ENCODE data around the gene INPP5A.

Gene INPP5A

GRCh38 chr10:132664407-132664806 is 126.8 kb downstream of the INPP5A start:
- H3K27ac ChIP-seq, result no peak overlapping the region
- TF ChIP-seq, protein P1, sequence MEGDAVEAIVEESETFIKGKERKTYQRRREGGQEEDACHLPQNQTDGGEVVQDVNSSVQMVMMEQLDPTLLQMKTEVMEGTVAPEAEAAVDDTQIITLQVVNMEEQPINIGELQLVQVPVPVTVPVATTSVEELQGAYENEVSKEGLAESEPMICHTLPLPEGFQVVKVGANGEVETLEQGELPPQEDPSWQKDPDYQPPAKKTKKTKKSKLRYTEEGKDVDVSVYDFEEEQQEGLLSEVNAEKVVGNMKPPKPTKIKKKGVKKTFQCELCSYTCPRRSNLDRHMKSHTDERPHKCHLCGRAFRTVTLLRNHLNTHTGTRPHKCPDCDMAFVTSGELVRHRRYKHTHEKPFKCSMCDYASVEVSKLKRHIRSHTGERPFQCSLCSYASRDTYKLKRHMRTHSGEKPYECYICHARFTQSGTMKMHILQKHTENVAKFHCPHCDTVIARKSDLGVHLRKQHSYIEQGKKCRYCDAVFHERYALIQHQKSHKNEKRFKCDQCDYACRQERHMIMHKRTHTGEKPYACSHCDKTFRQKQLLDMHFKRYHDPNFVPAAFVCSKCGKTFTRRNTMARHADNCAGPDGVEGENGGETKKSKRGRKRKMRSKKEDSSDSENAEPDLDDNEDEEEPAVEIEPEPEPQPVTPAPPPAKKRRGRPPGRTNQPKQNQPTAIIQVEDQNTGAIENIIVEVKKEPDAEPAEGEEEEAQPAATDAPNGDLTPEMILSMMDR (conservative IDR thresholded peaks at IDR 0.05), result no peak
- no peak for TF ChIP-seq ZFX (IDR thresholded peaks at IDR 0.05)

DNA sequence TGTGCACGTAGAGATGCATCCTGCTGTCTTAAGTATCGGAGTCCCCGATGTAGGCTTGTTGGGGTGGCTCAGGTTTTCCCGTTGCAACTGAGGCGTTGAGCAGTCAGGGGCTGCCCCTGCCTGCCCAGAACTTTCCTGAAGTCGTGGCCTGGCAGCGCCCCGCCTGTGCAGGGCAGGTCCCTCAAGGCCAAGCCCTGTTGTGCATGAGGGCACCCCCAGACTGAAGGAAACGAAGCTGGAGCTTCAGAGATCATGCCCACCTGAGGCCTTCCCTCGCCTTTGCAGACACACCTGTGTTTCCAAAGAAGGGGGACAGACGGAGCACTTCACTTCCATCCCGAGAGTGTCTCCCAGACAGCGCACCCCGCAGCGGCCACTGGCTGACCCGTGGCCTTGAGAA is 127.3 kb downstream of the INPP5A start:
- TF ChIP-seq ZFX (IDR thresholded peaks at IDR 0.05), result no peak
- TF ChIP-seq, protein P1 (conservative IDR thresholded peaks at IDR 0.05), result no peak
- H3K27ac ChIP-seq, result no peak overlapping the region

- TF ChIP-seq ZFX (IDR thresholded peaks at IDR 0.05), result no peak
- TF ChIP-seq, protein P1 (conservative IDR thresholded peaks at IDR 0.05), result no peak
- H3K27ac ChIP-seq, result no peak overlapping the region
Measured at GRCh38 chr10:132665946-132666704, 128.5 kb downstream of the INPP5A start.

GRCh38 chr10:132666705-132667341 is 129.2 kb downstream of the INPP5A start:
- TF ChIP-seq, protein P1 (conservative IDR thresholded peaks at IDR 0.05), result no peak
- no peak for TF ChIP-seq ZFX (IDR thresholded peaks at IDR 0.05)
- H3K27ac ChIP-seq, result no peak overlapping the region

DNA sequence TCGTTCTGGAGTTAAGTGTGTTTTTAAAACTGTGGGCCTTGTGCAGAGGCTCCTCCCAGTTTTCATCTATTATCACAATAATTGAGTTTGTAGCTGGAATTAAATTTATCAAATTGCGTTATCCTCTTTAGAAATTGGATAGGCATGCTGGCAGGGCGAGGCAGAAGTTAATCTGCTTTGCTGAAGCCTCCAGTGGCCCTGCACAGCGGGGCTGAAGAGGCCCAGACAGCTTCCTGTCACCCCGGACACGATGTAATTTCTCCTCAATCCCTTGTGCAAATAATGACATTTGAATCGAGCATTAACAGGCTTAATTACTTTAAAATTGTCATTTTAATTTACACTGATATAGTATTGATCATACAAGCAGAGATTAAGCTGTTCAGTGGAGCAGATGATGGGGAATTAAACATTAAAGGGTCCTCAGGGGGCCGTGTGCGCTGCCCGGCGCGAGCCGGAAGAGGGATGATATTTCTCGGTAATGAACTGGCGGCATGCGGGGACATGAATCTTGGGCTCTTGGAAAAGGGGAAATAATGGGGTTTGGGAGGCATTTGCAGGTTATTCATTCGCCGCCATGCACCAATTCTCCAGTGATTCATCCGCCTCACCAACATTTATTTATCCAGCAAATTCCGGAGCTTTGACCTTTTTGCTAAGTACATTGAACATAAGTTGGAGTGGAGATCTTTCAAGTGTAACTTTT is 129.9 kb downstream of the INPP5A start:
- TF ChIP-seq, protein P1 (conservative IDR thresholded peaks at IDR 0.05), result no peak
- TF ChIP-seq ZFX (IDR thresholded peaks at IDR 0.05), result no peak
- no peak overlapping the region for H3K27ac ChIP-seq

DNA sequence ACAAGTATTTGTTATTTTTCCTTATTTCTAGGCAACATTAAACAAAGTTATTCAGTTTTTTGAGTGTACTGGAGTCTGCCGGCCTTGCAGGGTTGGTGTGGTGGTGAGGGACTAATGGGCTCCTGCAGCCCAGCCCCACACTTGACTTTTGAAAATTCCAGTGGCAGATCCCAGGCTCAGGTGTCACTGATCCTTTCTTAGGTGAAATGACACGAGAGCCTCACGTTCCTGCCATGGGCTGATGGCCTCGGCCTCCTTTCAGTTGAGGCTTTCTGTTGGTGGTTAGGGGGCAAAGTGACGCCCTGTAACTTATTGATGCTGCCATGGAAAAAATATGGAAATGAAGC is 130.4 kb downstream of the INPP5A start:
- TF ChIP-seq, protein P1 (conservative IDR thresholded peaks at IDR 0.05), result no peak
- TF ChIP-seq ZFX (IDR thresholded peaks at IDR 0.05), result no peak
- H3K27ac ChIP-seq, result no peak overlapping the region
